ENCODE results near the gene NUMBL. TPM values are rescaled to one million over a fixed set of nuclear protein-coding genes. Genes with fewer than 3 reads are reported as not detected.

The NUMBL gene
- polyA plus RNA-seq, 2 of the 4 experiments (the other 2 are of a cell fraction): 21.1 to 28.7 TPM

DNA sequence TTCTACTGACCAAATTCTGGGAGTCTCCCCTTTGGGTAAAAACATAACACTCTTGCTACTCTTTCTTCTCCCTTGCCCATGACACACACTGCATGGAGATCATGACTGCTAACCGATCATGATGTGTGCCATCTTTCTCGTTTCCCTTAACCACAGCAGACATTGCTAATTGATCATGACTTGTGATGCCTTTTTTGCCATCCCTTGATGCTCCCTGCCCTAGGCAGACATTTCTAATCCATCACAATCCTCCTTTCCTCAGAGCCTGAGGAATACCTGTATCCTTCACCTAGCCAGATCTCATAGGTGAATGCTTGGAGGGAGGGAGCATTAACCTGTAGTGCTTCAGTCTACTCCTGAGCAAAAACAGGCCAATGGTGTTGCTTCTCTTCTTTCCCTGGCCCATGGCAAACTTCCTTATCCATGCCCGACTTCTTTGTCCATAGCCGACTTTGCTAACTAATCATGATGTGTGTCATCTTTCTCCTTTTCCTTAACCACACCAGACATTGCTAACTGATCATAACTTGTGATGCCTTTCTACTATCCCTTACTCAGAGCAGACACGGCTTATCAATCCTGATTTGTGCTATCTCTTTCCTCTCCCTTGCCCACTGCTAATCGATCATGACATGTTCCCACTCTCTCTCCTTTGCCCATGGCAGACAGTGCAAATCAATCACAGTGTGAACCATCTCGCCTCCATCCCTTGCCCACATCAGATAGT, 17.7 kb downstream of the NUMBL start:
- 89% methylated on average over 7 of the region's 7 CpGs for WGBS (ENCODE audit: missing lambda C conversion rate)
- TF ChIP-seq FOSB (CRISPR knock-in tag; IDR thresholded peaks at IDR 0.05) (no peak), ZC3H11A (IDR thresholded peaks at IDR 0.05) (no peak), RARB (CRISPR knock-in tag; IDR thresholded peaks at IDR 0.05) (no peak), NR3C1 (IDR thresholded peaks at IDR 0.05) (no peak), POLR2A (IDR thresholded peaks at IDR 0.05; ENCODE audit: low read length) (no peak), RFX5 (IDR thresholded peaks at IDR 0.05) (no peak), ZNF302 (CRISPR knock-in tag; IDR thresholded peaks at IDR 0.05) (no peak), RNF2 (IDR thresholded peaks at IDR 0.05; ENCODE audit: borderline replicate concordance, low read depth) (no peak), CBX8 (IDR thresholded peaks at IDR 0.05) (no peak), GATA3 (IDR thresholded peaks at IDR 0.05; ENCODE audit: borderline replicate concordance) (no peak), MAFK (IDR thresholded peaks at IDR 0.05; ENCODE audit: partially characterized antibody) (no peak)
- TF ChIP-seq, protein P1, sequence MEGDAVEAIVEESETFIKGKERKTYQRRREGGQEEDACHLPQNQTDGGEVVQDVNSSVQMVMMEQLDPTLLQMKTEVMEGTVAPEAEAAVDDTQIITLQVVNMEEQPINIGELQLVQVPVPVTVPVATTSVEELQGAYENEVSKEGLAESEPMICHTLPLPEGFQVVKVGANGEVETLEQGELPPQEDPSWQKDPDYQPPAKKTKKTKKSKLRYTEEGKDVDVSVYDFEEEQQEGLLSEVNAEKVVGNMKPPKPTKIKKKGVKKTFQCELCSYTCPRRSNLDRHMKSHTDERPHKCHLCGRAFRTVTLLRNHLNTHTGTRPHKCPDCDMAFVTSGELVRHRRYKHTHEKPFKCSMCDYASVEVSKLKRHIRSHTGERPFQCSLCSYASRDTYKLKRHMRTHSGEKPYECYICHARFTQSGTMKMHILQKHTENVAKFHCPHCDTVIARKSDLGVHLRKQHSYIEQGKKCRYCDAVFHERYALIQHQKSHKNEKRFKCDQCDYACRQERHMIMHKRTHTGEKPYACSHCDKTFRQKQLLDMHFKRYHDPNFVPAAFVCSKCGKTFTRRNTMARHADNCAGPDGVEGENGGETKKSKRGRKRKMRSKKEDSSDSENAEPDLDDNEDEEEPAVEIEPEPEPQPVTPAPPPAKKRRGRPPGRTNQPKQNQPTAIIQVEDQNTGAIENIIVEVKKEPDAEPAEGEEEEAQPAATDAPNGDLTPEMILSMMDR (IDR thresholded peaks at IDR 0.05): no peak
- TF ChIP-seq, protein P2, sequence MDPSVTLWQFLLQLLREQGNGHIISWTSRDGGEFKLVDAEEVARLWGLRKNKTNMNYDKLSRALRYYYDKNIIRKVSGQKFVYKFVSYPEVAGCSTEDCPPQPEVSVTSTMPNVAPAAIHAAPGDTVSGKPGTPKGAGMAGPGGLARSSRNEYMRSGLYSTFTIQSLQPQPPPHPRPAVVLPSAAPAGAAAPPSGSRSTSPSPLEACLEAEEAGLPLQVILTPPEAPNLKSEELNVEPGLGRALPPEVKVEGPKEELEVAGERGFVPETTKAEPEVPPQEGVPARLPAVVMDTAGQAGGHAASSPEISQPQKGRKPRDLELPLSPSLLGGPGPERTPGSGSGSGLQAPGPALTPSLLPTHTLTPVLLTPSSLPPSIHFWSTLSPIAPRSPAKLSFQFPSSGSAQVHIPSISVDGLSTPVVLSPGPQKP (IDR thresholded peaks at IDR 0.05; ENCODE audit: low read depth, low read length): no peak
- TF ChIP-seq, protein P3, sequence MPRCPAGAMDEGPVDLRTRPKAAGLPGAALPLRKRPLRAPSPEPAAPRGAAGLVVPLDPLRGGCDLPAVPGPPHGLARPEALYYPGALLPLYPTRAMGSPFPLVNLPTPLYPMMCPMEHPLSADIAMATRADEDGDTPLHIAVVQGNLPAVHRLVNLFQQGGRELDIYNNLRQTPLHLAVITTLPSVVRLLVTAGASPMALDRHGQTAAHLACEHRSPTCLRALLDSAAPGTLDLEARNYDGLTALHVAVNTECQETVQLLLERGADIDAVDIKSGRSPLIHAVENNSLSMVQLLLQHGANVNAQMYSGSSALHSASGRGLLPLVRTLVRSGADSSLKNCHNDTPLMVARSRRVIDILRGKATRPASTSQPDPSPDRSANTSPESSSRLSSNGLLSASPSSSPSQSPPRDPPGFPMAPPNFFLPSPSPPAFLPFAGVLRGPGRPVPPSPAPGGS (IDR thresholded peaks at IDR 0.05): no peak
- TF ChIP-seq, protein P4, sequence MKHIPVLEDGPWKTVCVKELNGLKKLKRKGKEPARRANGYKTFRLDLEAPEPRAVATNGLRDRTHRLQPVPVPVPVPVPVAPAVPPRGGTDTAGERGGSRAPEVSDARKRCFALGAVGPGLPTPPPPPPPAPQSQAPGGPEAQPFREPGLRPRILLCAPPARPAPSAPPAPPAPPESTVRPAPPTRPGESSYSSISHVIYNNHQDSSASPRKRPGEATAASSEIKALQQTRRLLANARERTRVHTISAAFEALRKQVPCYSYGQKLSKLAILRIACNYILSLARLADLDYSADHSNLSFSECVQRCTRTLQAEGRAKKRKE (CRISPR knock-in tag; IDR thresholded peaks at IDR 0.05; ENCODE audit: low read depth): no peak
- TF ChIP-seq, protein P5, sequence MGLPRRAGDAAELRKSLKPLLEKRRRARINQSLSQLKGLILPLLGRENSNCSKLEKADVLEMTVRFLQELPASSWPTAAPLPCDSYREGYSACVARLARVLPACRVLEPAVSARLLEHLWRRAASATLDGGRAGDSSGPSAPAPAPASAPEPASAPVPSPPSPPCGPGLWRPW (IDR thresholded peaks at IDR 0.05): no peak
- POLR2A ChIA-PET: interaction anchor here (1.1 to 1.2 kb wide), 2 partner anchors 10 to 18 kb away, joined by 3 to 5 read pairs; partner anchors contain the start of gene NUMBL
- CTCF ChIA-PET: interaction anchor here (0.7 to 14.9 kb wide), 9 partner anchors 8 to 472 kb away, joined by 3 to 140 read pairs (median 4); partner anchors contain the start of gene EGLN2
- no peak overlapping the region for H3K4me2 ChIP-seq
- FAIRE-seq (peak; percentile 98), DNase-seq (ENCODE audit: low read depth in 1 of 2, low spot score in 1 of 2) (no peak), ATAC-seq (no peak)
- no peak overlapping the region for H3K27ac ChIP-seq
- peaks cover 10% of the 10 kb centered on the region for H3K9me3 ChIP-seq
- no peaks in the 10 kb centered on the region for H3K4me1 ChIP-seq
- H3K4me3 ChIP-seq: no peak overlapping the region

DNA sequence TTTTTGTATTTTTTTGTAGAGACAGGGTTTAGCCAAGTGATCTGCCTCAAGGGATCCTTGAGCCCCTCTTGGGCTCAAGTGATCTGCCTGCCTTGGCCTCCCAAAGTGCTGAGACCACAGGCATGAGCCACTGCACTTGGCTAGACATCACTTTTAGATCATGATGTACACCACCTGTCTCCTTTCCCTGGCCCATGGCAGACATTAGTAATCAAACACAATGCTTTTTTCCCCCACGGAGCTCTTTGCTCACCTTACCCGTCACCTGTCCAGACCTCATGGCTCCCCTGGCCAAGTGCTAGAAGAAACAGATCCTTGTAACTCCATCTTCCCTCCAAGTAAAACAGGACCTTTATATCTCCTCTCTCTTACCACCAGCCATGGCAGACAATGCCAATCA, 18.4 kb downstream of the NUMBL start:
- Histone ChIP-seq H3K4me3 (no peak overlapping the region), H3K4me2 (no peak overlapping the region), H3K27ac (no peak overlapping the region), H3K4me1 (peaks cover 1% of the 10 kb centered on the region), H3K9me3 (peaks cover 10% of the 10 kb centered on the region)
- FAIRE-seq (no peak), DNase-seq (ENCODE audit: low read depth in 1 of 2, low spot score in 1 of 2) (no peak), ATAC-seq (no peak)
- ChIA-PET CTCF (interaction anchor here (0.7 to 14.9 kb wide), 8 partner anchors 8 to 472 kb away, joined by 3 to 140 read pairs (median 4); no protein-coding TSS in a partner anchor), POLR2A (interaction anchor here (1.1 to 1.2 kb wide), 2 partner anchors 9 to 19 kb away, joined by 3 to 5 read pairs; partner anchors contain the start of gene NUMBL)
- WGBS (ENCODE audit: missing lambda C conversion rate): 61% methylated on average over 2 of the region's 2 CpGs
- TF ChIP-seq SREBF2 (IDR thresholded peaks at IDR 0.05) (no peak), MAFK (IDR thresholded peaks at IDR 0.05; ENCODE audit: partially characterized antibody) (no peak), KDM5A (IDR thresholded peaks at IDR 0.05) (no peak), RCOR1 (IDR thresholded peaks at IDR 0.05; ENCODE audit: low read depth, low read length) (no peak), FOSL2 (IDR thresholded peaks at IDR 0.05) (no peak), FOSL2 (CRISPR knock-in tag; IDR thresholded peaks at IDR 0.05) (no peak), CHD4 (IDR thresholded peaks at IDR 0.05; ENCODE audit: borderline replicate concordance) (no peak), RAD21 (conservative IDR thresholded peaks at IDR 0.05 in 1 of 2, IDR thresholded peaks at IDR 0.05 in 1 of 2) (no peak), CEBPB (IDR thresholded peaks at IDR 0.05) (no peak), ZC3H11A (IDR thresholded peaks at IDR 0.05) (no peak), BHLHE40 (IDR thresholded peaks at IDR 0.05; ENCODE audit: low read depth, low read length) (no peak), EP300 (IDR thresholded peaks at IDR 0.05) (no peak), HDAC2 (IDR thresholded peaks at IDR 0.05) (no peak)
- TF ChIP-seq, protein P6, sequence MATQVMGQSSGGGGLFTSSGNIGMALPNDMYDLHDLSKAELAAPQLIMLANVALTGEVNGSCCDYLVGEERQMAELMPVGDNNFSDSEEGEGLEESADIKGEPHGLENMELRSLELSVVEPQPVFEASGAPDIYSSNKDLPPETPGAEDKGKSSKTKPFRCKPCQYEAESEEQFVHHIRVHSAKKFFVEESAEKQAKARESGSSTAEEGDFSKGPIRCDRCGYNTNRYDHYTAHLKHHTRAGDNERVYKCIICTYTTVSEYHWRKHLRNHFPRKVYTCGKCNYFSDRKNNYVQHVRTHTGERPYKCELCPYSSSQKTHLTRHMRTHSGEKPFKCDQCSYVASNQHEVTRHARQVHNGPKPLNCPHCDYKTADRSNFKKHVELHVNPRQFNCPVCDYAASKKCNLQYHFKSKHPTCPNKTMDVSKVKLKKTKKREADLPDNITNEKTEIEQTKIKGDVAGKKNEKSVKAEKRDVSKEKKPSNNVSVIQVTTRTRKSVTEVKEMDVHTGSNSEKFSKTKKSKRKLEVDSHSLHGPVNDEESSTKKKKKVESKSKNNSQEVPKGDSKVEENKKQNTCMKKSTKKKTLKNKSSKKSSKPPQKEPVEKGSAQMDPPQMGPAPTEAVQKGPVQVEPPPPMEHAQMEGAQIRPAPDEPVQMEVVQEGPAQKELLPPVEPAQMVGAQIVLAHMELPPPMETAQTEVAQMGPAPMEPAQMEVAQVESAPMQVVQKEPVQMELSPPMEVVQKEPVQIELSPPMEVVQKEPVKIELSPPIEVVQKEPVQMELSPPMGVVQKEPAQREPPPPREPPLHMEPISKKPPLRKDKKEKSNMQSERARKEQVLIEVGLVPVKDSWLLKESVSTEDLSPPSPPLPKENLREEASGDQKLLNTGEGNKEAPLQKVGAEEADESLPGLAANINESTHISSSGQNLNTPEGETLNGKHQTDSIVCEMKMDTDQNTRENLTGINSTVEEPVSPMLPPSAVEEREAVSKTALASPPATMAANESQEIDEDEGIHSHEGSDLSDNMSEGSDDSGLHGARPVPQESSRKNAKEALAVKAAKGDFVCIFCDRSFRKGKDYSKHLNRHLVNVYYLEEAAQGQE (IDR thresholded peaks at IDR 0.05): no peak
- TF ChIP-seq, protein P7, sequence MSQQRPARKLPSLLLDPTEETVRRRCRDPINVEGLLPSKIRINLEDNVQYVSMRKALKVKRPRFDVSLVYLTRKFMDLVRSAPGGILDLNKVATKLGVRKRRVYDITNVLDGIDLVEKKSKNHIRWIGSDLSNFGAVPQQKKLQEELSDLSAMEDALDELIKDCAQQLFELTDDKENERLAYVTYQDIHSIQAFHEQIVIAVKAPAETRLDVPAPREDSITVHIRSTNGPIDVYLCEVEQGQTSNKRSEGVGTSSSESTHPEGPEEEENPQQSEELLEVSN (IDR thresholded peaks at IDR 0.05; ENCODE audit: borderline replicate concordance, low read depth): no peak

All from A549 (cell line).